GM19023 (cell line): Measurements from ENCODE around the gene GAS2L1.

ENCODE experiments used
- ATAC-seq: cut with Tn5 transposase; IDR thresholded peaks from one replicate; pipeline ENCODE4 v1.9.1; 2021; ENCODE audit warnings: mild to moderate bottlenecking, moderate library complexity; ENCODE audit not compliant: unreplicated experiment

The GAS2L1 gene

DNA sequence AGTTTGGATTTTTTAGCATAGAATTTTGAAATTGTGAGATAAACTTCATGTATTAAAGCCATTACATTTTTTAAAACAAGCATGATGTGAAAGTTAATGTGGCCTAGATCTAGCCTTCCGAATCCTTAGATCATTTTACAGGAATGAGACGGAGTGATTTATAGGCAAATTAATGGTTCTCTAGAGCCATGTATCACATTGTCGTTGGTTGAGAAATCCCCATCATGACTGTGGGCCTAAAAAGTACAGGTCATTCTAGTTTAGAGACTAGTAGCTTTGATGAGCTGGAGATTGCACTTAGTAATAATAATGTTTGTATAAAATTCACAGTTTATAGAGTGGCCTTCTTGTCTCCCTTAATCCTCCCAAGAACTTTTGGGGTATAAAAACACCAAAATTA, 31.3 kb upstream of the GAS2L1 start:
- no peak for ATAC-seq

DNA sequence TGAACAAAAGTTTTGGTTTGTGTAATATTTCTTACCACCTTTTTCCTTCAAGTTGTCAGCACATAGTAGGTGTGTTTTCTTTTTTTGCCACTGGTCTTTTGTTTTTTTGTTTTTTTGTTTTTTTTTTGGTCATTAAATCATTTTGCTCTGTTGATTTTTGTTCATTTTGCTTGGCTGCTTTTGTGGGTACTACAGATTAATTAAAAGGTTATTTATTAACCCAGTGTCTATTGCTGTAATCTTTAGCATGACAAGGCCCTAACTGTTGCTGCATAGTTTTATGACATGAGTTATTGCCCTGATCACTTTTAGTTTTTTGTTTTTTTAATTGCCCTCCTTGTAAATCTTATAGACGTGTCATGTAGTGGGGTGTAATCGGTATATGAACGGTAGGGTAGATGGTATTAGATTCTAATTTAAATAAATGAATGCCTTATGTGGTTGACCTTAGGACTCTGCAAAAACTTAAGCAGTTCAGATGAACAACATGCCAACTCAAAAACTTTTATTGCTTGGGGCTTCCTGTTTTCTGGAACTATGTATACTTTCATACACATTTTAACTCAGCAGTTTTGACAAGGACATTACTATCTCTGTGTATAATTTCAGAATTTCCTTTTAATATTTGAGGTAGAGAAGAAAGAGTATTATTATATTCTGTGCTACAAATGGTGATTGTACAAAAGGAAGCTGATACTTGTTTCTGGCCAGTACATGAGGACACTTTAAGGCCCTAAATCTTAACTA, 30.5 kb upstream of the GAS2L1 start:
- no peak for ATAC-seq

DNA sequence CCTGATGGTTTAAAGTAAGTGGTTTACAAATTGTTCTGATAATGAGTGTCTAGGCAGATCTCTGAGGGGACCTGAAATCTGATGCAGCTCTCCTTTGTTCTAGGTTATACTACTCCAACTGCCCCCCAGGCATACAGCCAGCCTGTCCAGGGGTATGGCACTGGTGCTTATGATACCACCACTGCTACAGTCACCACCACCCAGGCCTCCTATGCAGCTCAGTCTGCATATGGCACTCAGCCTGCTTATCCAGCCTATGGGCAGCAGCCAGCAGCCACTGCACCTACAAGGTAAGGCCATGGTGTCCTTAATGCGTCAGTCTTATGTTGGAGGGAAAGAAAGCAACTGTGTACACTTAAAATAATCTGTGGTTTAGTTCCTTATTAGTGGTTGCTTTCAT, 28.5 kb upstream of the GAS2L1 start:
- no peak for ATAC-seq

DNA sequence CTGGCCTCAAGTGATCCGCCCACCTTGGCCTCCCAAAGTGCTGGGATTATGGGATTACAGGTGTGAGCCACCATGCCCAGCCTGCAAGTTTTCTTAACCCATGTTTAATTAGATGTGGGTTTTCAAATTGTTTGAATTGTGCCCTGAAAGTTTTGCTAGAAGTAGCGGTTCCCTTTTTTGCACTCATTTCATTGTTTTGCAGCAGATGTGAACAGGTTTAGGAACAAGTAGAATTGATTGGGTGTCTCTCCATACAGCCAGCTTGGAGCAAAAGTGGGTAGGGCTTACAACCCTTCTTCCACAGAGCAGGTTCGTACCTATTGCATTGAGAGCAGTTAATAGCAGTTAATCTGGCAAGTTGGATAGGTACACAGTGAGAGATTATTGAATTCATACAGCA, 22.3 kb upstream of the GAS2L1 start:
- ATAC-seq: no peak

DNA sequence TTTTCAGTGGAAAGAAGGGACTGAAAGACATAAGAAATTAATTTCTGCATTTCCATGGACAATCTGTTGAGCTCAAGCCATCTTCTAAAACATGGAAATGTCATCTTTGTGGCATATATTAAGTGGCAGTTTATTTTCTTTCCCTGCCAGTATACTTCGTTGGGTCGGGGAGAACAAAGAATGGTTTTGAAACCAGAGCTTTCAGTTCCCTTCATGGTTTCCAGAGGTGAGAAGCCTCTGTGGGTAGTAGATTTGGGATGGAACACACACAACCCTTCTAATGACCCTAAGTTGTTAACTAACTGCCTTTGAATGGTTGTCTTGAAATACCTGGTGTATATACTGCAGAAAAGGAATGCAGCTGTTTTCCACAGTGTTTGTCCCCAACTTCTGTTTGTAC, 17.6 kb upstream of the GAS2L1 start:
- ATAC-seq: no peak

DNA sequence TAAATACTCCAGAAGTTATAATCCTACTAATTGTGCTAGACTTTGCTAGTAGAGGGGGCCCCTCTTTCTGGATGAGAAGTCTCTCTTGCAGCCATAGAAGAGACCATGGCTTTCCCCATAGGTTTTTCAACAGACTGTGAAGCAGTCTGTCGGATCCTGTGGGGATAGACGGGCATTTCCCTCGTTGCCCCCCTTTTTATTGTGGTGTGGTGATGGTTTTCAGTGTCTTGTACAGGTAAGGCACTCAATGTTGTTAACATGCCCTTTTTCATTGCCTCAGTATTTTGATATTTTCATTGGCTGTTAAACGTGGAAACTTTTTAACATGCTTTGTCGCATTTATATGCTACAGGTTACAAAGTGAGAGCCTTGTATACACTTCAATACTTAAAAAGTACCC, 16.4 kb upstream of the GAS2L1 start:
- no peak for ATAC-seq

DNA sequence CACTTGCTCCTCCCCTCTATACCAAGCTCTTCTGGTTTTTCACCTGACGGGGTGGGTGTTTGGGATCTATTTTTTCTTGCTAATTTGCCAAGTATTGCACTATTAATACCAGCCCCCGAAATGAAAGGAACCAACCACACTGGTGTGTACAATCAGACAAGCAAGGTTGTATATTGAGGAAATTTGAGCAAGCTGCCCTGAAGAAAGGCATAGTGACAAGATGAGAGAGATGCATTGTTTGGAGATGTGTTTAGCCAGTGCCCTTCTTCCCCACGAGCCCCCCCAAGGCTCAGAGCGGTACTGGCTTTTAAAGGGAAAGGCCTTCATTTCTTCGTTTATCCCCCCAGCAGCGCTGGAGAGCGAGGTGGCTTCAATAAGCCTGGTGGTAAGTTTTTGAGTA, 15.2 kb upstream of the GAS2L1 start:
- no peak for ATAC-seq

DNA sequence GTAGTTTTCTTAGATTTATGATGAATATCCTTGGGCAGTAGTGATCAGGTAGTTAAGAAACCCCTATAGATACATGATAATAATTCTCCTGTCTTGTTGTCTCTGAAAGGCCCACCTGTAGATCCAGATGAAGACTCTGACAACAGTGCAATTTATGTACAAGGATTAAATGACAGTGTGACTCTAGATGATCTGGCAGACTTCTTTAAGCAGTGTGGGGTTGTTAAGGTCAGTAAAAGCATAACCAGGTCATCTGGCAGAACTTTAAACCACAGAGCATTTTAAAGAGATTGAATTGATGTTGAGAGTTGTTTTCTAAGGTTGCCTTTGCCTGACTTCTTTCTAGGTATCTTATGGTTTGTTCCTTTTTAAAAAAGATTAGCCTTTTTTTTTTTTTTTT, 14.1 kb upstream of the GAS2L1 start:
- no peak for ATAC-seq

DNA sequence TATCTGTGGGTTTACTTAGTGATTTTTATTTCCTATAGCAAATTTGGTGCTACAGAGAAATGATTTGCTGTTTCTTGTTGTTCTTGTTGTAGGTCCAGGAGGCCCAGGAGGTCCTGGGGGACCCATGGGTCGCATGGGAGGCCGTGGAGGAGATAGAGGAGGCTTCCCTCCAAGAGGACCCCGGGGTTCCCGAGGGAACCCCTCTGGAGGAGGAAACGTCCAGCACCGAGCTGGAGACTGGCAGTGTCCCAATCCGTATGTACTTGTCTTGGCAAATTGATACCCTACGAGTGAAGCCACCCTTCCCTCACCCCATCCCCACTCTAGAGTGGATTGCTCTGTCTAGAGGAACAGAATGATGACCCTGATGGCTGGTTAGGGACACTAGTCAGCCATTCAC, 7.8 kb upstream of the GAS2L1 start:
- ATAC-seq: no peak

DNA sequence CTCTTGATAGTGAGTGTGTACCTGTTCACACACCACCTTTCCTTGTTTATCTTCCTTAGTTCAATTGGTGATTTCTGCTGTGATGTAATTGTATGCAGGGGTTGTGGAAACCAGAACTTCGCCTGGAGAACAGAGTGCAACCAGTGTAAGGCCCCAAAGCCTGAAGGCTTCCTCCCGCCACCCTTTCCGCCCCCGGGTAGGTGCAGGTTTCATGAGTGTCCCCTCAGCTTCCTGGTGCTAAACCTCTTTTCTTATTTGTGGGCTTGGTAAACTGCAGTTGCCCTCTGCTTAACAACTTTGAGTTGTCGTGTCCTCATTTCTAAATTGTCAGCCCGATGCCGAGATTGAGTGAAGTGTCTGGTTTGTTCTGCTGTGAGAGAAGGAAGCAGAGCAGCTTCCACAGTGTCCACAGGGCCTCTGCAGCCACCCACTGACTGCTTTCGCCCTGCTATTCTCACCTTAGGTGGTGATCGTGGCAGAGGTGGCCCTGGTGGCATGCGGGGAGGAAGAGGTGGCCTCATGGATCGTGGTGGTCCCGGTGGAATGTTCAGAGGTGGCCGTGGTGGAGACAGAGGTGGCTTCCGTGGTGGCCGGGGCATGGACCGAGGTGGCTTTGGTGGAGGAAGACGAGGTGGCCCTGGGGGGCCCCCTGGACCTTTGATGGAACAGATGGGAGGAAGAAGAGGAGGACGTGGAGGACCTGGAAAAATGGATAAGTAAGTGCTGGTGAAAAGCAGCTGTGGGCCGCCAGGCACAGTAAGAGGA, 7.1 kb upstream of the GAS2L1 start:
- ATAC-seq: no peak

DNA sequence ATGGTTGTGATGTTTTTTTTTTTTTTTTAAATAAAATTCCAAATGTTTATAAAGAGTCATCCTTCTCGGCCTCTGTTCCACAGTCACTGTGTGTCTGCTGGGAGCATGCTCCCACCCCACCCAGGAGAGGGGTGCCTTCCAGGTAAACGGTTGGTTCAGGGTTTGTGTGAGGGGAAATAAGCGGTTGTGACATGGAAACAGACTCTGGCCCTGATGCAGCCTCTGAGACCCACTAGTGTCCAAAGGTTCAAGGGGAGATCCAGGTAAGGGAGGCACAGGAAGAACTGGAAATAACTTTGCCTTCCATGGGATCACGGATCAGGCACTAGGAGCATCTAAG, 6.0 kb upstream of the GAS2L1 start:
- no peak for ATAC-seq

DNA sequence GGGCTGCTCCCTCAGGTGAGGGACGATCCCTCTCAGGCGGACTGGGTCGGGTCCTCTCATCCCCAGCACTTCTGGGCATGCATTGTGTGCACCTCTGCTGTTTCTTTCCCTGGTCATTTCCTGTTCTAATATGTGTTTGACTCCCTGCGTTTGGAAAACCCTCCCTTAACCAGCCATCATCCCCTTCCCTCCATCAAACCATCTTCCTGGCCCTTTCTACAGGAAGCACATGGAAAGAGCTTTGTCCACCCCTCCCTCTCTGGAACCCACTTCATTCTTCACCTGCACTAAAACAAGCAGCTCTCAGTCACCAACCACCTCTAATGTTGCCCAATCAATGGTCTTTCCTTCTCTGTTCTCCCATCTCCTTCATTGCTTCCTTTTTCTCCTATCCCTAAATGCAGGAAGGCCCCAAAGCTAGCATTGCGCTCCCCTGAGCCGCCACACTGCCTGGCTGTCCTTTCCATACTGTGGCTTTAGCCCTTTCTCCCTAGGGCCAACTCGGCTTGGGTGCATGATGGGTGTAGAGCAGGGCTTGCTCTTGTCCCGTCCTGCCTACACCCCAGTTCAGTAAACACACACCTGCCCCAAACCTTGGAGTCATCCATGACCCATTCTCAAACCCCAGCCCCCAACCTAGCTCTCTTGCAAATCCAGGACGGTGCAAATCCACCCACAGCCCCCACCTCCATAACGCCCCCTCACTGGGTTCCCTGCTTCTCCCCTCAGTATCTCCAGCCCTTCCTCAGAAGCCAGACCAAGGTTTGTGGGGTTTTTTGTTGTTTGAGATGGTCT, 5.4 kb upstream of the GAS2L1 start:
- no peak for ATAC-seq

DNA sequence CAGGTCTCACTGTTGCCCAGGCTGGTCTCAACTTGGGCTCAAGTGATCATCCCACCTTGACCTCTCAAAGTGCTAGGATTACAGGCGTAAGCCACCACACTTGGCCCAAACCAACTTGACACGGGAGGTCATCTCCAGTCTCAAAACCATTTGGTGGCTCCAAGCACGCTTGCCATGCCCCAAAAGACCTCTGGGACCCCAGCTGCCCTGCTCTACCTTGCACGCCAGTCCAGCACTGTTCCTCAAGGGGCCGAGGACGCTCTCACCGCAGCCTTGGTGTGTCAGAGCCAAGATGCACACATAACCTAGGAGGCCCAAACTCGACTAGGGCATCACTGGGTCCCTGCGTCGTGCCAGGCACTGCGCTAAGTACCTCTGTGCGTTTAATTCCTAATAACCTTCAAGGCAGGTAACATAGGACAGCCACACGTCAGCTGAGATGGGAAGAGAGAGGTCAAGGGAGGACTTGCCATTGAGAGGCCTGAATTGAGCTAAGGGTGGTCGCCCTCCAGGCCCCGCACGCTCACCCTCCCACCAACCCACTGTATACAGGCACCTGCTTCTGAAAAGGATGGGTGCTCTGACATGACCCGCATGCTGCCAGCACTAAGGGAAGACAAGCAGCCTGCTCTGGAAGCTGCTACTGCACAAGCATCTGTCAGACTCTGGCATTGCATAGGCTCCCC, 4.6 kb upstream of the GAS2L1 start:
- no peak for ATAC-seq

DNA sequence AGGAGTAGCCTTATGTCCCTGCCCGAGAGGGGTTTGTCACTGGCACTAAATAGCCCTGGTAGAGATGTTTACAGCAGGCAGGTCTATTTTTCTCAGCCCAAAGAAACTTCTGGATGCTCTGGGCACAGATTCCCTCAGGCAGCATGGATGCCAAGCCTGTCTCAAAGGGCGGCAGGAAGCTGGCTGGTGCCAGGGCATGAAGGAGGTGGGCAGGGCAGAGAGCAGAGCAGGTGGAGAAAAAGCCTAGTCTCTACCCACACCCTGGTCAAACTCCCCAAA, 4.1 kb upstream of the GAS2L1 start:
- ATAC-seq: no peak

DNA sequence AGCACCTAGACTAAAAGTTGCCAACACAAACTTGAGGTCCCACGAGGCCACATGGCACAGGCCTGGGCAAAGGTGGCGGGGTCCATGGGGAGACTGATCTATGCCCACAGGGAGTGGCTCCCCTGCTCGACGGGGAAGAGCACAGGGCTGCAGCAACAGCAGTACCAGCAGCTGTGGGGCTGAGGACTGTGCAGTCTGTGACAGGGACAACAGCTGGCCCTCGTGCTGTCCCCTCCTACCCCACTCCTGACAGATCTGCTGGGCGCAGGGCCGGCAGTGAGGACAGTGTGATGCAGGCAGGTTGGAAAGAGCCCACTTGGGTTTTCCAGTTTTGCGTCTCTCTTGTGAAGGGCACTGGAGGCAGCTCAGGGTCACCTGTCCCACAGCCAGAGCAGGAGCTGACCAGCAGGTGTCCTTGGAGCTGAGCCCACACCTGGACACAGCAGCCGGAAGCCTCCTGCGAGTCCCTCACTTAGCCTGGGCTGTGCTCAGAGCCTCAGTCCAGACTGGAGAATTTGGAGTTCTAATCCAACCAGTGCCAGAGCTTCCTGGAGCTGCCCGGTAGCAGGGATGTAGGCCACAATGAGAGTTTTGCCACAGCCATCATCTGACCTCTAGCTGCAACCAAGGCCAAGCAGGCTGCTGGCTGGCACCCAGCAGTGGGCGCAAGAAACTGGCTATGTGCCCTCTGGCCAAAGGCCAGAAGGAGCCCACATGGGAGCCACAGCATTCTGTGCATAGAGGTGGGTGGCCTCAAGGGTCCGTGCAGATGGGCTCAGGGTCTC, 3.6 kb upstream of the GAS2L1 start:
- ATAC-seq: no peak

DNA sequence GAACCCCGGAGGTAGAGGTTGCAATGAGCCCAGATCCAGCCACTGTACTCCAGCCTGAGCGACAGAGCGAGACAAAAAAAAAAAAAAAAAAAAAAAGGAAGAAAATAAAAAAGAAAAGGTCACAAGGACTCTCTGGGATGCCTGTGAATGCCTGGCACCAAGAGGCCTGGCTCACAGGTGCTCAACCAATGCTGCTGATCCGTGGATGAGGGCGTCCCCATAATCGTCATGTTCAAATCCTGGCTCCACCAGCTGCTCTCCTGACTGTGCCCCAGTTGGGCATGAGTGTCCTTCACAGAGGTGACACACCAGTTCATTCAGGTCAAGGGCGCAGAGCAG, 645 bp upstream of the GAS2L1 start:
- no peak for ATAC-seq

DNA sequence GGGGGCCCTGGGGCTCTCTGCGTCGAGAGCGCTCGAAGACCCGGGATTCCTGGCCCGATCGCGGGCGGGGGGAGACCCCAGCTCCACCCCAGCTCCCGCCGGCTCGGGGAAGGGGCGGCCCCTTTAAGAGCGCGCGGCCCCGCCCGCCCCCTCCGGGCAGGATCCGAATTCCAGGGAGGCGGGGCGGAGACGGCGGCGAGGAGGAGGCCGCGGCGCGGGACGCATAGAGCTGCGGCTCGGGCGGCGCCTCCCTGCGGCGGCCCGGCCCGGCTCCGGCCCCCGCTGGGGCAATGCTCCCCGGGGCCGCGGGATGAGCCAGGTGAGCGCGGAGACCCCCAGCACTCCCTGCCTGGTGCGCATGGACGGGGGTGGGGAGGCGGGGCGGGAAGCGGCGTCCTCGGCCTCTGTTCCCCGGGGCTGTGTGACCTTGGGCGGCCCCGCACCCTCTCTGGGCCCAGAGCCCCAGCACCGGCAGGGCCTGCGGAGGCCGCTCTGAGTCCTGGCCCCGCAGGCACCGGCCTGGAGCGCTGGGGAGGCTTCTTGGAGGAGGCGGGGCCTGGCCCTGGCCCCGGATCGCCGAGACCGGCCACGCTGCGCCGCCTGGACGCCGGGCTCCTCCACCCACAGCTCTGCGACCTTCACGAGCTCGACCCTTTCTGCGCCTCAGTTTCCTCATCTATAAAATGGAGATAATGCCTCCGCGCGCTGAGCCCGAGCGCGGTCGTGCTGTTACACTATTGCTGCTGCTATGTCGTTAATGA, 565 bp downstream of the GAS2L1 start:
- no peak for ATAC-seq

DNA sequence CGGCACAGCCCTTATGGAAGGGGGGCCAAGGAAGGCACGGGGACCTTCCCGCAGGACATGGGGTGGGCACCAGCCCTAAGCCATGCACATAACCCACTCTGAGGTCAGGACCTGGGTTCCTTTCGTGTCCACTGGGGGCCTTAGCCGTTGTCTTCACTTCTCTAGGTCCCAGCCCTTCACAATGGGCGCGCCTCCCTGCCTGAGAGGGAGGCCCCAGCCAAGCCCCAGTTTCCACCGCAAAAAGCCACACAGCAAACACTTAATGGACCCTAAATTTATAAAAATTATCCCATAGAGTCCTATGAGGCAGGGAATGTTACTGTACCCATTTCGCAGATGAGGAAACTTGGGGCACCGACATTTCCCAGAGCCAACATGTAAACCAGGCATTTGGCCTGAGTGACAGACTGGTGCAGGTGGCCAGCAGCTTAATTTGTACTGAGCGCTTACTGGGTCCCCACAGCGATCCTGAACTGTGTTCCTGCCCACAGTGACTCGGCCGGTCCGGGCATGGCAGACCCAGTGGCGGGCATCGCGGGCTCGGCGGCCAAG, 1.2 kb downstream of the GAS2L1 start:
- ATAC-seq: no peak

DNA sequence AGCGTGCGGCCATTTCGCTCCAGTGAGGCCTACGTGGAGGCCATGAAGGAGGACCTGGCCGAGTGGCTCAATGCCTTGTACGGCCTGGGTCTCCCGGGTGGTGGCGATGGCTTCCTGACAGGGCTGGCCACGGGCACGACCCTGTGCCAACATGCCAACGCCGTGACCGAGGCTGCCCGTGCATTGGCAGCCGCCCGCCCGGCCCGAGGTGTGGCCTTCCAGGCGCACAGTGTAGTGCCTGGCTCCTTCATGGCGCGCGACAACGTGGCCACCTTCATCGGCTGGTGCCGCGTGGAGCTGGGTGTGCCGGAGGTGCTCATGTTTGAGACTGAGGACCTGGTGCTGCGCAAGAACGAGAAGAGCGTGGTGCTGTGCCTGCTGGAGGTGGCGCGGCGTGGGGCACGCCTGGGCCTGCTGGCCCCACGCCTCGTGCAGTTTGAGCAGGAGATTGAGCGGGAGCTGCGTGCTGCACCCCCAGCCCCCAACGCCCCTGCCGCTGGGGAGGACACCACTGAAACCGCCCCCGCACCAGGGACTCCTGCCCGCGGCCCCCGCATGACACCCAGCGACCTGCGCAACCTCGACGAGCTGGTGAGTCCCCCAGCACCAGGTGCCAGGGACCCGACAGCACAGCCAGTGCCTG, 1.8 kb downstream of the GAS2L1 start:
- no peak for ATAC-seq
